Fibroblast of skin of back (primary cell): ENCODE data around the gene MCM5. TPM values are rescaled to one million over a fixed set of nuclear protein-coding genes. Genes with fewer than 3 reads are reported as not detected.

Experiments used
- DNase-seq: peaks from one replicate; pipeline ENCODE4 v3.0.0-alpha.2; 2013
- polyA plus RNA-seq, 2 experiments: library from polyadenylated mRNA; unstranded; fragments of 120-200 nt; gene quantifications; one replicate each; pipeline ENCODE4 v1.2.1, GENCODE V29; 2013; ENCODE audit not compliant: insufficient read length in 2 of 2

MCM5 gene
- polyA plus RNA-seq (2013, experiment 1 of 2; ENCODE audit: insufficient read length), result 76.5 TPM
- polyA plus RNA-seq (2013, experiment 2 of 2; ENCODE audit: insufficient read length), result 10.7 TPM

DNA sequence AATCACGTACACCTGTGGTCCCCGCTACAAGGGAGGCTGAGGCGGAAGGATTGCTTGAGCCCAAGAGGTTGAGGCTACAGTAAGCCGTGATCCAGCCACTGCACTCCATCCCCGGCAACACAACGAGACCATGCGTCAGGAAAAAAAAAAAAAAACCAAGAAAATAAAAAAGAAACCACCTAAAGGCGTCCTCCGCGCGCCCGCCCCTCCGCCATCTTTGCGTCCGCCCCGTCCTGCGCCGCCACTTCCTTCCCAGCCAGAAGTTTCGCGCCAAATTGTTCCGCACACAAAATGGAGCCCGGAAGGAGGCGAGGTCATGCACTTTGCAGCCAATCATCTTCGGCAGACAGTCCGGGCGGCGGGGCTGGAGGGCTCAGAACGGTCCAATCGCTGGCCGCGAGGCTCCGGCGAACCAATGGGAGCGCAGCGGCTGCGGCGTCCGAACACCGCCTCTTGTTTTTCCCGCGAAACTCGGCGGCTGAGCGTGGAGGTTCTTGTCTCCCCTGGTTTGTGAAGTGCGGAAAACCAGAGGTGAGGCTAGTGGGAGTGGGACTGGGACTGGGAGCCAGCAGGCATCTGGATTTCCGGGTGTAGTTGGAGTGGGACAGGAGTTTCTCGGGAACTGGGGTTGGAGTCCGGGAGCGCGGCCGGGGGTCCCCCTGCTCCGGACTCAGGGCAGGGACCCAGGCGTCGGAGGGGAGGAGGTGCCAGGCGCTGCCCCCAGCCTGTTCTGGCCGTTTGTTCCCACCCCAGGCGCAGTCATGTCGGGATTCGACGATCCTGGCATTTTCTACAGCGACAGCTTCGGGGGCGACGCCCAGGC lies at the start of gene MCM5:
MCM5 (plus strand) TSS at position 463 of the 823 bp plus-strand sequence; CDS start at position 762, 299 bp downstream.
- DNase-seq, result peak; percentile 98

DNA sequence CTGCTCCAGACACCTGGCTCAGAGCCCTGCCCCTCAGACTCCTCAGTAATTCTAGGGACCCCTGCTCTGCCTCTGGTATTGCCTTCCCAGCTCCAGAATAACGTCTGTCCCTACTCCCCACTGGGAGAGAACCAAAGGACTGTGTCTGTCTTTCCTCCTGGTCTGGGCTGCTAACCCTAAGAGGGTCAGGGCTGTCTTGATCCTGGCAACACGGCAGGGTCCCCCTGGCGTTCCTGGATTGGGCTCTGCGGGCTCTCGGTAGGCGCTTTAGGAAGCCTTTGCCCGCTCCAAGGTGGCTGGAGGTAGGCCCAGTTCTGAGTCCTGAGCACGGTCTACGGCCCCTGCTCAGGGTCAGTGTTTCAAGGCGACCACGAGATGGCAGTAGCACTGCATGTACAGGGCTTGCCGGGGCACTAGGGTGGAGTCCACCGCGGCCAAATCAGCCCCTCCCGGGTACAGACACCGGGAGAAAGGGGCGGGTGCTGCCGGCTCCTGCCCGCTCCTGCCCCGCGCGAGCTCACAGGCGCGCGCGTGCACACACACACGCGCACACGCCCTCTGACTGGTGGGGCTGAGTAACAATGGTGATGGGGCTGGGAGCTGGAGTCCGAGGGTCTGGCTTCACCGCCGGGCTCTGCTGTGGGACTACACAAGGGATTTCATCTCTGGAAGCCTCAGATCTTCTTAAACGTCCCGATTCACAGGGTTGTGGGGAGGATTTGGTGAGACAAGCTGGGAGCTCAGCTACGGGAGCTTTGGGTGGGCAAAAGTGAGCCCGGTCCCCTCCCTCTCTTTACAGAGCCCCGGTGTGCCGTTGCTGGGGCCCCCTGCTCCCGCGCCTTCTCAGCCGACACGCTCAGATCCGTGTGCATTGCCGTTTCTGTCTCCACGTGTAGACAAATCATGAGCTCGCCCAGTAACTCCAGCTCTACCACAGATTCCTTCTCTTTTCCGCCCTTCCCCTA lies 49.1 kb upstream of the MCM5 start:
- DNase-seq, result peak; percentile 90

DNA sequence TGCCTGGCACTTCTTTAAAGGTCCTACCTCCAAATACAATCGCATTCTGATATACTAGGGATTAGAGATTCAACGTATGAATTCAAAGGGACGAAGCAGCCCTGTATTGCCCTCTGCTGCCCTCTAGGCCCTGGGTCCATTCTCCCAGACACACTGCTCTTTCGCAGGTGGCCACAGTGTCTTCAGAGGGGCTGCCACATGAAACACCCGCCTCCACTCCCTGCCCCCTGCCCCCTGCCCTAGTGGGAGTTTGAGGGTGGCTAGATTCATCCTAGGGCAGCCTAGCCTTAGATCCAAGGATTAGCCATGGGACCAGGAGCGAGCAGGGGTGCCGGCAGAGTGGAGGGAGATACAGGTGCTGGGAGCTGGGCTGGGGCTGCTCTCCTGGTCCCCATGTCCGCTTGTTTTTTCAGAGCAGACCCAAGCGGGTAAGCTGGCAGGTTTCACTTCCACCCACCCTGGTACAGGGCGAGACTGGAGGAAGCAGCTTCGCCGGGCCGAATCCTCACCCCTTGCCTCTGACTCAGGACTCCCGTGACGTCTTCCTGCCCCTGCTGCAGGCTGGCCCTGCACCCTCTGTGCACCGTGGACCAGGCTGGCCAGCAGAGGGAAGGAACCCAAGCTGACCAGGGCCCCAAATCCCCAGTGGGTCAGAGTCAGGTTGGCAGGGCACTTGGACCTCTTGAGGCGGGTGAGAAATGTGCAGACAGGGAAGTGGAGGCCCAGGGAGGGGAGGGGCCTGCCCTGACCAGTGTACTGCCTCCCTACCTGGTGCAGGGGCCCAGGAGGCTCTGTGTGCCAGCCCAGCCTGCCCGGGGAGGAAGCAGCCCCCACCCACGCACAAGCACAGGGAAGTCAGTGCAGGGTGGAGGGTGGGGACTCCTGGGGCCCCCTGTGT lies 47.5 kb upstream of the MCM5 start:
- no peak for DNase-seq

DNA sequence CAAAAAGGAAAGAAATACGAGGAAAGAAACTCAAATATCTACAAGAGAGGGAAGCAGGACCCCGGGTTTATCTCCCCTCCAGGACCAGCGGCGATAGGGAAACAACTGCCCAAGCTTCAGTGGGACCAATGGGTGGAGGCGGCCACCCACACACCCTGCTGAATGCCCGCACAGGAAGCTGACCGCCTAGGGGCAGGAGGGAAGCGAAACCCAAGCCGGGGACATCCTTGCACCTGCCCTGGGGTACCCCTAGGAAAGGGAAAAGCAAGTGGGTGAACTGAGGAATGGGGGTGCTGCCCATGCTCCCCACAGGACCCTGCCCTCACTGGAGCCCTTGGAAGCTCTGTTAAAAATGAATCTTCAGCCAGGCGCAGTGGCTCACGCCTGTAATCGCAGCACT lies 46.6 kb upstream of the MCM5 start:
- DNase-seq, result no peak

DNA sequence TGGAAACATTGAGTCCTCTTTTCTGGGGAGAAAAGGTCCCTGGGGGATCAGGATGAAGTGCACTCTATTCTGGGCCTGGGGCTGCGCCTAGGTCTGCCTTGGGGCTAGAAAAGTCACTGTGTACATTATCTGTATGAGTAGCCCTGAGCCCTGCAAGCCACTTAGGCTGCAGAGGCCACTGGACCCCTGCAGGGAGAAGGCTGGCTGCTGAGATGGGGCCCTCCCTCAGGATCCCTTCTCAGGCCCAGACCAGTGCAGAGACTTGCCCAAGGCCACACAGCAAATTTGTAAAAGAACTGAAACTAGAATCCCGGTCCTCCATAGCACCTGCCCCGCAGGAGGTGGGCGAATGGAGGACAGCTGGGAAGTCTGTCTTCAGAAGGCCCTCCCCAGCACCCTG lies 45.9 kb upstream of the MCM5 start:
- DNase-seq, result no peak

DNA sequence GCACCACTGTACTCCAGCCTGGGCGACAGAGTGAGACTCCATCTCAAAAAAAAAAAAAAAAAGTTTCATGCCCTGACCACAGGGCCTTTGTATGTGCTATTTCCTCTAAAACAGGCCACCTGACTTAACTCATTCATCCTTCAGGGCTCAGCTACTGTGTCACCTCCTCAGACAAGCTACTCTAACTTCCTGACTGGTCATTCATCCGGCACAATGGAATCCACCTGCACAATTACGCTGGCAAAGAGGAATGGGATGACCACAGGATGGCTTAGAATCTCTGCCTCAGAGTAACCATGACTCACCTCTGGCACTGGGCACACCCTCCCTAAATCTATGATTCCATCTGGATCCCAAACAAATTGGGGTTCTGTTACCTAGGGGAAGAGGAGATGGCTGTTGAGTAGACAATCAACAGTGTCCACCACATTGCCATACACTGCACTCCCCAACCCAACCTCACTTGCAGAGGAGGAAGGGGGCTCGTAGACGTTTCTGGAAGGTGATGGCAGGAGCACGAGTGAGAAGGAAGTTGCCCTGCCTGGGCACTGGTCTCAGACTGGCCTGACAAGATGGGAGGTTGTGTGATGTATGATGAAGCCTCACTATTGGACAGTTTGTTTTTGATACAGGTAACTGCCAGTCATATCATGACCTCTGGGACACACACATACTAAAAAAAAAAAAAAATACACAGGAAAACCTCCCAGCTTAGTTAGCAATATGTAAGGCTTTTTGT lies 41.9 kb upstream of the MCM5 start:
- DNase-seq, result peak; percentile 51

DNA sequence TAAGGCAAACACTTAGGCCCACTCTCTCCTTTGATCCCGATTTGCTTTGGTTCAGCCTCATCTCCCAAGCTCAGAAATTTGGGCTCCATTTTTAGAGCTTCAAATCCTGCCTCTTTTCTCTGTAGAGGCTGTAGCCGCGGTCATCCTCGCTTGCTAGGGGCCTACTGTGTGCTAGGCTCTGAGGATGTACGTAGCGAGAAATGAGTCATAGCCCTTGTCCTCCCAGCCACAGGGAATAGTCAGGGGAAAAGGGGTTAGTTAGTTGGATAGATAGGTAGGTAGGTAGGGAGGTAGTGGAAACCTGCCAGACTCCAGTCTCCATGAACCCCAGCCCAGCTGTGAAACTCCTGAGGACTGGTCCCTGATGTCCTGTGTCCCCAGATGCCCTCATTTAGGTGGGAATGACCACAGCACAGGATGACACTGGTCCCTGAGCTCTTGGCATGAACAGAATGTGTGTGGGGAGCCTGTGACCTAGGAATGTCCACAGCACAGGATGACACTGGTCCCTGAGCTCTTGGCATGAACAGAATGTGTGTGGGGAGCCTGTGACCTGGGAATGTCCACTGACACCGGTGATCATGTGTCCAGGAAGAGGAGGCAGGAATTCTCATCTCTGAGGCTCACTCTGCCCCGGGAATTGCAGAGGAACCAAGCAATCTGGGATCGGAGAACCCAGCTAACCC lies 40.4 kb upstream of the MCM5 start:
- DNase-seq, result peak; percentile 22

DNA sequence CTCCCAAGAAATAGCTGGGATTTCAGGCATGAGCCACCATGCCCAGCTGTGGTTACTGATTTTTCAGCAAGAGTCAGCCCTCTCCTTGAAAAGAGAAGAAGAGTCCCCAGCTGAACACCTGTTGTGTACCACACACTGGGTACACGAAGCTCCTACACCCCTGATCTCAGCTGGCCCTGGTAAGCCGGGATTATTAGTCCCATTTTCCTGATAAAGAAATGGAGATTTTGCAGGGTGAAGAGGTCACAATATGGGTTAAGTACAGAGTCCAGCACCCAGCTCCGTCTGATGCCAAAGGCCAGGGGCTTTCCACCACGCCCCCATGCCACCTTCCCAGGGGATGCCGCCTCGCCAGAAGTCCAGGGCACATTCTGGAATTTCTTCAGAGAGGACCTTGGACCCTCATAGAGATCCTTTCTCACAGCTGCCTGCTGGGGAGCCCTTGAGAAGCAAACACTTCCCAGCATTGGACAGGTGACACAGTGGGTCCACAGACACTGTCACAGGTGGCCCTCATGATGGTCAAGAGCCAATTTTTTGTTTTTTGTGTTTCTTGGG lies 38.9 kb upstream of the MCM5 start:
- no peak for DNase-seq

DNA sequence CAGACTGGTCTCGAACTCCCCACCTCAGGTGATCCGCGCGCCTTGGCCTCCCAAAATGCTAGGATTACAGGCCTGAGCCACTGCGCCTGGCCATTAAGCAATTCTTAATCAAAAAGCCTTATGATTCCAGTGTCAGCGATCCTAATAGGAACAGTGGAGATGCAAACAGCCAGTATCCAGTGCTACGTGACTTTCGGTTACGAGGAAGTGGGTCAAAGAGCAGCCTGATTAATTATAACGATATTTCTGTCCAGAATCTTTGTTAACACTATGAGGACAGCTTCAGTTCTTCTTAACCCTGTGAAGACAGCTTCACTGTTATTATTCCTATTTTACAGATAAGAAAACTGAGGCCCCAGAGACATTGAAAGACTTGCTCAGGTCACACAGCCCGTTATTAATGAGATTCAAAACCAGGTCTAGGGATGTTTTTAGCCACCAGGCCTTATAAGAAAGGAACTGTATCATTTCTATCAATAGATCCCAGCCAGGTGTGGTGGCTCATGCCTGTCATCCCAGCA lies 36.3 kb upstream of the MCM5 start:
- no peak for DNase-seq

DNA sequence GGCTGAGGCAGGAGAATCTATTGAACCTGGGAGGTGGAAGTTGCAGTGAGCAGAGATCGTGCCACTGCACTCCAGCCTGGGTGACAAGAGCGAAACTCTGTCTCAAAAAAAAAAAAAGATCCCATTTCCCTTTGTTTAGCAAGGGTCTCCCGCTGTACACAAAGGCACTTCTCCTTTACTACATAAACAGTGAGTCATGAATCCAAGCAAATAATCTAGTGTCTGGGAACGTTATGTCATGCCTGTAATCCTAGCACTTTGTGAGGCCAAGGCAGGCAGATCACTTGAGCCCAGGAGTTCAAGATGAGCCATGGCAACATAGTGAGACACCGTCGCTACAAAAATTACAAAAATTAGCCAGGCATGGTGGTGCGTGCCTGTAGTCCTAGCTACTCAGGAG lies 35.7 kb upstream of the MCM5 start:
- peak; percentile 83 for DNase-seq

DNA sequence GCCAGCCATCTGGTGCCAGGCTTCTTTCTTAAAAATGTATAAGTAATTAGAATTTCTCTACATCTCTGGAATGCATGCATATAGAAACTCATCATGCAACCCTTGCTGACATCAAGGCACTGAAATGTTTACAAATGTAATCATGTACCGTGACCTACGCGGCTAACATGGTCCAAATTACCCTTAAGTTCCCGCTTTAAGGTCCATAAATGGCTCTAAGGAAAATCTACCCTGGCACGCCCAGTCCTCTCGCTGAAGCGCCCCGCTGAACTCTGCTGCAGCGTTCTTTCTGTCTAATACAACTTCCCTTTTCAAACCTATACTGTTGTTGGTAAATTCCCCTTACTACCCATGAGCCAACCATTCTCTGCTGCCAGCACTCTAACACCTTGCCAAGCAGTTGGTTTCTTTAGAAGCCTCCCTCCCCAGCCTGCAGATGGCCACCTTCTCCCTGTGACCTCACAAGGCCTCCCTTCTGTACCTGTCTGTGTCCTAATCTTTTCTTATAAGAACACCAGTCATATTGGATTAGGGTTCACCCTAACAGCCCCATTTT lies 32.5 kb upstream of the MCM5 start:
- no peak for DNase-seq

DNA sequence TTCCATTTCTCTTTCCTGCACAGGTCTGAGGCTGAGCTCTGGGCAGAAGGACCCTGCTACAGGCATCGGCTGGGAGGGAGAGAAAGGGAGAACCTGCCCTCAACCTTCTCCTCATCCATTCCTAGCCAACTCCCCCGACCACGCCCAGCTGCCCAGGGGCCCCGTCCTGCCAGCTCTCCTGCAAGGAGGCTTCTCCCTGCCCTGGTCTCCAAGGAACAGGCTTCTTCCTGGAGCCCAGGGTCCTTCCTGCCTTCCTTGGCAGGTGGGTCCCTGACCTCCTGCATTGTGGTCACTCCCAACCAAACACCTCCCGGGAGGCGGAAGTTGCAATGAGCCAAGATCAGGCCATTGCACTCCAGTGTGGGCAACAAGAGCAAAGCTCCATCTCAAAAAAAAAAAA lies 31.6 kb upstream of the MCM5 start:
- no peak for DNase-seq

DNA sequence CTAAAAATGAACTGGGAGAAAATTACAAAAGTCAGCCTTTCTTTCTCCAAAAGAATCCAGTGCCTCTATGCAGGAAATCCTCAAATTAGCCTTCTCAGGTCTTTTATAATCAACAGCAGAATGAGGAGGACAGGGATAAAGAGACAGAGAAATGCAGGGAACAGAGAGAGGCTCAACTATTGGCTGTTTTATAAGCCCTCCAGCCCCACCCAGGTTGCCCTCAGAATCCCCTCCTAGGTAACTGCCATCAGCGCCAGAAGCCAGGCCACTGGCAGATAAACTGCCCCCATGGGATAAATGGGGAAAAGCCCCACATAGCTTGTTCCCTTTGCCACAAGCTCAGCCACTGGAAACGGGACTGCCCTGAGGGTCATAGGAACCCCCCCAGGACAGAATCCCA lies 29.9 kb upstream of the MCM5 start:
- no peak for DNase-seq

DNA sequence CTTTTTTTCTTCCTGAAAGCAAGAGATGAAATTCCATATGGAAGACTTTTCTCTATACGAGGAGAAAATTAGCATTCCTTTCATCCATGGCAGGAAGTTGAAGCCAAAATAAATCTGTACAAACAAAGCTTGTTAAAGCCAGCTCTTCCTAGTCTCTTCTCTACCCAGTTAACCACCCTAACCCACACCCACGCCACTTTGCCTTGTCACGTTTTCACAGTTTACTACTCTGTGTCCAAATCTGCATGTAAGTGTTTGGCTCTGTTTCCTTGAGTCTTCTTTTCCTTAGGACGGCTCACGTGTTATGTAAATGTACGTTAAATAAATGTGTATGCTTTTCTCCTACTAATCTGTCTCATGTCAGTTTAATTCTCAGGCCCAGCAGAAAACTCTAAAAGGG lies 26.2 kb upstream of the MCM5 start:
- DNase-seq, result no peak

DNA sequence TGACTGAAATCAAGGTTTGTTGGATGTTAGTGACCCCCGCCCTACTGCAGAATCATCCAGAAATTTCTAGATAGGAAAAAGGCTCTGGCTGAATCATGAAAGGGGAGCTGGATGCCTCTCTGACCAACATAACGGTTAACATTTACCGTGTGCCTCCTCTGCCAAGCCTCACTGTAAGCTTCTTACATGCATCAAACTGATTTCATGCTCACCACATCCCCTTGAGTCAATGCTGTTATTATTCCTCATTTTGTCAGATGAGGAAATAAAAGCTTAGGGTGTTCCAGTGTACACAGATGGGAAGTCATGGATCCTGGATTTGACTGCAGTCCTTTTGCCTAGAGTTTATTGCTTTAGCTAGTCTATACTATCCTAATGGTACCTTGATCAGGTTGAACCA lies 24.9 kb upstream of the MCM5 start:
- DNase-seq, result no peak

DNA sequence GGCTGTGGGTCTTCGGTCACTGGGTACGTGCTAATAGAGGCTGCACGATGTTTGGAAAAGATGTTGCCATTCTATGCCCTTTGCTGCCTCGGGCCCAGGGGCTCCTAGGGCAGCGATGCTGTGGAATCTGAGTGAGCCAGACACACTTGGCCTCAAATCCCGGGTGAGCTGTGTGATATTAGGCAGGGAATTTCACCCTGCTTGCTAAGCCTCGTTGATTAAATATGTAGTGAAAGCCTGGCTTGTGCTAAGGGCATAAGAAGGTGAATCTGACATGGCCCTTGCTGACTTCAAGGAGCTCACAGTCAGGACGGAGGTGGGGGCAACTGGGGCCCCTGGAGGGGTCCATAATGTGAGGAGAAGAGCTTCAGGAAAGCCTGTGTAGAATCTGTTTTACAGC lies 24.4 kb upstream of the MCM5 start:
- no peak for DNase-seq

DNA sequence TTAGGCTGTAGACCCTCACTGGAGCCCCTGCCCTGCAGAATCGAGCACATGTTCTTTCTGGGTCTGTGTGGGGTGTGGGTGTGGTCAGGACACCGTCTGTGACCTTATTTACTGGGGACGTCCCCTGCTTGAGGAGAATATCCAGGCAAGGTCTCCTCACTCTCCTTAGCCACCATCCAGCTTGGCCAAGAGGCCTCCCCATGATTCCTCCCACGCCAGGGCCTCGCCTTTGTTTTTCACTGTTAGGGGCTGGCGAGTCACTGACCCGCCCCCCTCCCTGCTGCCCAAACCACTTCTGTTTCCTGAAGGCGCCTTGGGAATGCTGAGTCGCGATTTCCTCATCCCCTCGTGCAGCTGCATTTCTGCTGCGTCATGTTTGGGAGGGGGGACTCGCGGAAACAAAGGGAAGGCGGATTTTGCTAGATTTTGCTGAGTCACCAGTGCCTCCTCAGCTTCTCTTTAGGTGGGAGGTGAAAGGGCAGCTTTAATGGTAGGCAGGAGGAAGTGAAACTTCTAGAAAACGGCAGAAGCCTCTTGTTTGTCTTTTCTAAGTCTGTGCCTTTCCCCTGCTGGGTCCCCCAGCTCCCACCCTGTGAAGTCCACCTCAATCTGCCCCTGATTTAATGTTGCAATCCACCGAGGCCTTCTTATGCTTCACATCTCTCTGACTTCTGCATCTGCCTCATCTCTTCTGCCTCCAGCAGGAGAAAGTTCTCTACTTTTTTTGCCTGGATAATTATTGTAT lies 23.0 kb upstream of the MCM5 start:
- DNase-seq, result peak; percentile 98

DNA sequence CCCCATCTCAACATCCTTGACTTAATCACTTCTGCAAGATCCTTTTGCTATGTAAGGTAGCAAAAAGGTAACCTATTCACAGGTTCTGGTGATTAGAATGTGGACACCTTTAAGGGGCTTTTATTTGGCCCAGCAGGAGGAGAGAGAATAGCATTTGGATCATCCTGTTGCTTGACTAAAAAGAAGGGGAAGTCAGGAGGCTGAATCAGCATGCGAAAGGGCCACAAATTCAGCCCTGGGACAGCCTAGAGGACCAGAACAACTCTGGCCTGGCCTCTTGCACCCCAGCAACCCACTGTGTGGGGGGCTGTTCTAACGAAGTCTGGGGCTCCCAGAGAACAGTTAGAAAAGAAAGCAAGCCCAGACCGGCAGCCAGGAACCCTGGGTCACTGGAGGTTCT lies 22.2 kb upstream of the MCM5 start:
- no peak for DNase-seq

DNA sequence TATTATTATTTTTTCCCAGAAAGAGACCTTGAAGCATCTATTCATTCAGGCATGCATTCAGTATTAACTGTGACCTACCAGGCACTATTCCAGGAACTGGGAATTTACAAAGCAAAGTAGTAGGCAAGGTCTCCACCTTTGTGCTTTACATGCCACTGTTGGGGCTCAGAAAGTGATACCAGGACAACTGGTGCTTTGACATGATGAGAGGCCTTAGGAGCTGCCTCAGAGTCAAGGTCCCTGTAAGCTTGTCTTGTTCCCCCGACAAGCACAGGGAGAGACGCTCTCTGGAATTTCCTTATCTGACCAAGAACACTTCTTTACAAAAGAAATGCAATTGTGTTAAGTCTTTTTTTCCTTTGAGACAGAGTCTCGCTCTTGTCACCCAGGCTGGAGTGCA lies 21.3 kb upstream of the MCM5 start:
- no peak for DNase-seq
